Astrocyte of the spinal cord (primary cell): ENCODE data around the gene SLC9A9.

Experiments used
- DNase-seq: peaks from one replicate; pipeline ENCODE4 v3.0.0; 2011; ENCODE audit warnings: low read depth, low spot score
- H3K4me3 ChIP-seq: 2 replicates; pipeline ENCODE4 v1.5.1; 2011; ENCODE audit warnings: low read depth, mild to moderate bottlenecking, low read length, moderate library complexity
- CTCF ChIP-seq: IDR thresholded peaks from 2 replicates; pipeline ENCODE4 v1.5.1; 2012; ENCODE audit warnings: low read depth, mild to moderate bottlenecking, low read length, inconsistent platforms
- in situ Hi-C: cut with HindIII; loops from 2 replicates; pipeline ENCODE4 v1.10.0; 2017; ENCODE audit warnings: low sequenced_read_pairs

SLC9A9 gene

GRCh38 chr3:143243686-143244085, 604.6 kb downstream of the SLC9A9 start:
- H3K4me3 ChIP-seq = no peak overlapping the region
- in situ Hi-C loops = no loop called here
- TF ChIP-seq CTCF = no peak
- no peak for DNase-seq

GRCh38 chr3:143242691-143243090, 605.6 kb downstream of the SLC9A9 start:
- TF ChIP-seq CTCF = no peak

GRCh38 chr3:143242101-143242500, 606.2 kb downstream of the SLC9A9 start:
- DNase-seq = no peak
- TF ChIP-seq CTCF = no peak
- H3K4me3 ChIP-seq = no peak overlapping the region

More at GRCh38 chr3:143242691-143243090, 605.6 kb downstream of the SLC9A9 start:
- no peak overlapping the region for H3K4me3 ChIP-seq
- DNase-seq = no peak
- in situ Hi-C loops = no loop called here

GRCh38 chr3:143241481-143241951, 606.8 kb downstream of the SLC9A9 start:
- no peak for DNase-seq
- in situ Hi-C loops = no loop called here
- TF ChIP-seq CTCF = no peak

More at GRCh38 chr3:143242101-143242500, 606.2 kb downstream of the SLC9A9 start:
- in situ Hi-C loops = no loop called here

GRCh38 chr3:143240886-143241285, 607.4 kb downstream of the SLC9A9 start:
- in situ Hi-C loops = no loop called here
- no peak for DNase-seq
- H3K4me3 ChIP-seq = no peak overlapping the region
- TF ChIP-seq CTCF = no peak

More at GRCh38 chr3:143241481-143241951, 606.8 kb downstream of the SLC9A9 start:
- H3K4me3 ChIP-seq = no peak overlapping the region

GRCh38 chr3:143239031-143239430, 609.2 kb downstream of the SLC9A9 start:
- in situ Hi-C loops = no loop called here
- H3K4me3 ChIP-seq = no peak overlapping the region
- DNase-seq = no peak
- no peak for TF ChIP-seq CTCF
